HG02870 (cell line): Measurements from ENCODE around the gene ZNF302.
A peak's percentile ranks its signal among the peaks of the same experiment; 100 is the strongest.

Experiments
- ATAC-seq: cut with Tn5 transposase; IDR thresholded peaks from one replicate; pipeline ENCODE4 v1.9.1; 2021; ENCODE audit warnings: mild to moderate bottlenecking, moderate library complexity; ENCODE audit not compliant: unreplicated experiment

The ZNF302 gene

DNA sequence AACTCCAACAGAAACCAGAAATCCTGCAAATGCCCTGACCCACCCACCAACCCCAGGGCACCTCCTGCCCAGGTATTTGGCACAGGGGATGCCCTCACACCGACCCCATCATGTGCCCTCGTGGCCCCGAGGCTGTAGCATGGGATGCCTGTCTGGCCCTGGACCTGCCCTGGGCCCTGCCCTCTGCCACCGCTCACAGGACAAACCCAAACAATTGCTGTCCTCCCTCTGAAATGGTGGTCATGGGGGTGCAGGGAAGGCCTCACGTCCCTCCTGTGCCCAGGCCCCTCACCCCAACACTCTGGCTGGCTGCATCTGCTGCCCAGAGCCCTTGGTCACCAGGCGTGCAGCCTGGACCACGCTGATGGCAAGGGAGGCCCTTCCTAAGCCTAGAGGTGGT is 54.5 kb downstream of the ZNF302 start:
- no peak for ATAC-seq

GRCh38 chr19:34732612-34733211 is 55.2 kb downstream of the ZNF302 start:
- no peak for ATAC-seq

GRCh38 chr19:34733266-34733745 is 55.8 kb downstream of the ZNF302 start:
- ATAC-seq: peak; percentile 17

GRCh38 chr19:34733746-34734536 is 56.5 kb downstream of the ZNF302 start, which contains the start of gene ZNF181:
TSS of gene ZNF181 (plus strand) at chr19:34734243. CDS start at chr19:34735038, 795 bp downstream.
- ATAC-seq: peak; percentile 75

GRCh38 chr19:34734537-34735103 is 57.1 kb downstream of the ZNF302 start:
- peak; percentile 36 for ATAC-seq
